GM19455 (cell line): ENCODE measurements around the gene RTN4IP1.
"Not testable (repeated sequence)": the region's sequence is repeated elsewhere in the genome, so short reads cannot be mapped to it uniquely, and the experiment has no call there.

ENCODE experiments used
- ATAC-seq: cut with Tn5 transposase; IDR thresholded peaks from one replicate; pipeline ENCODE4 v1.9.1; 2021; ENCODE audit not compliant: unreplicated experiment

RTN4IP1 gene

DNA sequence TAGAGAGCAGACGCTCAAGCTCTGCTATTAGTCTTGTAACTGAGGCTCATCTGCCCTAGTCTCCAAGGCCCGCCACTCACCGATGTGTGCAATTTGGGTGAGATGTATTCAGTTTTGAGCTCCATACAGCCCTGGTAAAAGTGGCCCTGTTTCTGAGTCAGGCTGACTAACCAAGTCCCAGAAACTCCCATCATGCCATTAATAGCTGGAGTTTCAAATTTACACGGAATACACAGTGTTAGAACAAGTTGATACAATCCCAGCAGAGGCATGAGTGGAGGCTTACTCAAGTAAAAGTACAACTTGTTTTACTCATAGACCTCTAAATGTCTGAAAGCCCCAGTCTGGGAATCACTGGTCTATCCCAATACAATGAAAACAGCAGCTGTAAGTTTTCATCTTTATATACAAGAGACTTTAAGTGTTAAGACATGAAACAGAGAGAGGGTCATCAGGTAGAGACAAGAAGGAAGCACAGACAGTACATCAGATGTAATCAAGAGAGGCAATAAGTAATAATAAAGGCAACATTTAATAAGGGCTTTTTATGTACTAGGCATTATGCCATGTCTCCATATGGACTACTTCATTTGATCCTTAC lies 42.4 kb downstream of the RTN4IP1 start:
- ATAC-seq: no peak

DNA sequence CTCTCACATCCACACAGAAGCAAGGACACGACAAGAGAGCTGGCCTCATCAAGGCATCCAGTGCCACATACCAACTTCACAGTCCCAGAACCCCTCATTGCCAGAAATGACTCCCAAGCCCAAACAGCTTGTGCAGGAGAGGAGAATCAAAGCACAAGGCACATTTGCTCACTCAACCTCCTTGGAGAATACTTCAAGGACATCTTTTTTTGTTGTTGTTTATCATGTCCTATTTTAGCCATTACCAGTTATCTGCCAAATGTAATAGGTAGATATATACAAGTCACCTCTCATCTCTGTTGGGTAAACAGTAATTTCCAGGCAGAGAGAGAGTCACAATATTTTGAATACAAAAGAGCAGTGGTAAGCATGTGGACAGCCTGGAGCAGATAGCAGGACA lies 47.8 kb downstream of the RTN4IP1 start:
- no peak for ATAC-seq

DNA sequence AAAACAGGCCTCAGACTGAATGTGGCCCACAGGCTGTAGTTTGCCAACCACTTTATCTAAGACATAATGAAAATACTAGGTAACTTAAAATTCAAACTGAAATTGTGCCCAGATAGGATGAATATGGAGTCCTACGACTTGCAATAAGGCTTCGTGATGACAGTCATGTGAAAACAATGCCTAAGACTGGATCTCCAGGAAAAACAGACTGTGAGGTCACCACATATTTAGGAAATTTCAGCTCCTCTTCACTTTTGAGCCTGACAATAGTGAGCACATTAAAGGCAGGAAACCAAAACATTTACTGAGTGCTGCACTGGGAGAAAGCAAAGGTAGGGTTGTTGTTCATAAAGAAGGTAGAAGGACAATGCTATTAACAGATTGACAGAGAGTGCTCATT lies 50.0 kb downstream of the RTN4IP1 start:
- ATAC-seq: no peak

DNA sequence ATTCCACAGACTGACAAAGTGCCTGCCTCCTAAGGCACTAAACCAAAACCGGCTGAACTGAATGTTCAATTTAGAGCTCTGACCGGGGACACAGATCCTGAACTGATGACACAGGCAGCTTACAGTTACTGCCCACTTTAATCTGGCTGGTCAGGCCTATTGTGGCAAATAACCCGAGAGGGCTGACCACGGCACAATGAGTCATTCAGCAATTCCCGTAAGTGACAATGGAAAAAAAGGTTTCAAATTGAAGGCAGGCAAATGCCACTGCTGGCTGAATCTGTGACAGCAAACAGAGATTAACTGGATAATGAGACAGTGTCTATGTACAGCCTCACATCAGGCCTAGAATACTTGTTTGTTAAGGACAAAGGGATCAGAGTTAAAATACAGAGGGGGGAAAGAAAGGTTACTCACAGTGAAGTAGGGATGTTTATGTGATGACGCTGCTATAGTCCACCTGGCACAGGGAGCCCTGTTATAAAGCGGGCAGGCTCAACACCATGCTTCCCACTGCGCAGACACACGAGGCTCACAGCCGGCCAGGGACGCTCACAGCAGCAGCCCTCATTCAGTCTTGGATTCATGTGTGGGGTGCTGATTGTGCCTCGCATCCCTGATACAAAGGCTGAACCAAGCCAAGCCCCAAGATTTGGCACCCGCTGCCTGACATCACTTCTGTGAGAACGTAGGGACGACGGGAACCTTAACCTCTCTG lies 54.4 kb downstream of the RTN4IP1 start:
- no peak for ATAC-seq

DNA sequence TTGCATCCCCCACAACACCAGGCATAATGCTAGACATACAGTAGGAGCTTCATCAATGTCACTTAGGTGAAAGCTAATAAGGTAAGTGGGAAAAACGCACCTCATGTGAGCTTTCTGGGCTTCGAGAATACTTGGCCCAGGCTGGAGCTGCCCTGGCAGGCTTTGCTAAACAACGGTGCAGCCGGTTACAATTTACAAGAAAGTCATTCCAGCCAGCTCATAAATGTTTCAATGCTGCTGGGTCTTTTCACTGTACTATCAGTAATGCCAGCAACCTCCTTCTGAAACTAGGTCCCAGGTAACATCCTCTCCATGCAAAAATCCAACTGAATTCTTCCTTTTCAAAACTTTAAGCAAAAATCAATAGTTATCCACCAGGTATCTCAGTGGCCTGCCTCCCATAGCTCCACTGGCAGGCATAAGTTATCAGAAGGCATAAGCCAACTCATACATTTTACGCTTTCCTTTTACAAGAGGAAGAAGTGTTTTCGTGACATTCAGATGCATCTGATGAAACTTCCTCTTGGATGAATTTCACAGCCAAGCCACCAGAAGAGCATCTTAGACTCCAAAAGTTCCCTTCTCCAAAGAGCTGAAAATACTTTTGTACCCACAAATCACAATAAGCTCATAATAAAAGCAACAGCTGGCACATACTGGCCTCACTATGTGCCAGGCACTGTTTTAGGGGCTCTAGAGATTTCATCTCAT lies 56.3 kb downstream of the RTN4IP1 start:
- ATAC-seq: no peak

DNA sequence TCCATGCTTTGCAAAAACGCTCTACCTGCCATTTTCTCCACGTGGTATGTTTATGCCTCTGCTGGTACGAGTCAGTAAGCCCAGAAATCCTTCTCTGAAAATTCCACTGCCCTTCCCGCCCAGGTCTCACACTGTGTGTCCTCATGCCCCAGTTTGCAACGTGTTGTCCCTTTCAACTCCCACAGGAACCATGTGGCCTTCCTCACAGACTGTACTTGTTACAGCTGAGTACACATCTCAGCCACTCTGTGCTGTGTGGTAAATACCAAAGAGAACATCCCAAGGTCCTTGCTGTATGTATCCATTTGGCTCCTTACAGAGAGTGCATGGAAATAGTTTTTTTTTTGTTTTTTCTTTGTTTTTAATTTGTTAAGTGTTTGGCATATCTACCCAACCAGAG lies 56.9 kb downstream of the RTN4IP1 start:
- ATAC-seq: no peak

DNA sequence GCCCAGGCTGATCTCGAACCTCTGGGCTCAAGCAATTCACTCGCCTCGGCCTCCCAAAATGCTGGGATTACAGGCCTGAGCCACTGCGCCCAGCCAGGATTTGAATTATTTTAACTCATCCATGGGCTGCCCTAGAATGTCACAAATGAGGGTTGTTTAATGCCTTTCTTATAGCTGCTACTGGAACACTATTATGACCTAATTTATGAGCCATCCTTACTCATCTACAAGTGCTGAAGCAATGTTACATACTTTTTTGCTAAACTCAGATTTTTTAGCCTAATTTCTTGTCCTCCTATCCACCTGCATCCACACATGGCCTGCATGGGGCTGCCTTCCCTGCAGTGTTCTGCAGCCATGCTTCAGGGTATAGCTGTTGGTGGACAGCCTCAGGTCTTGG lies 59.9 kb downstream of the RTN4IP1 start:
- ATAC-seq: no peak

DNA sequence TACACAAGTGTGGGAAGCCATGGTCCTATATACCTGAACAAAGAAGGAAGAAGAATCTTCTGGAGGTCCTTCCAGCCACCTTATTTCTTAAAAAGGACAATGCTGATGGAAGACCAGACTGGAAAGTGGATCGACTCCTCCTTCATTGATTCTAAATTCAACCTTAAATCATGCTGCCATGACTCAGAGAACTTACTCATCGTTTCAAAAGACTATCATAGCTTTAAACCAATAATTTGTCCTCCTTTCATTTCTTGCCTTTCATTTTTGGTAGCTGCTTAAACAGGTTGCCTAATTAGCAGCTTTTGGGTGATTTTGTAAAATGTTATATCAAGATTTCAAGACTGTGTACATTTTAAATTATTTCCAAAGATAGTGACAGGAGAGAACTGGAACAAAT lies 60.8 kb downstream of the RTN4IP1 start:
- no peak for ATAC-seq

DNA sequence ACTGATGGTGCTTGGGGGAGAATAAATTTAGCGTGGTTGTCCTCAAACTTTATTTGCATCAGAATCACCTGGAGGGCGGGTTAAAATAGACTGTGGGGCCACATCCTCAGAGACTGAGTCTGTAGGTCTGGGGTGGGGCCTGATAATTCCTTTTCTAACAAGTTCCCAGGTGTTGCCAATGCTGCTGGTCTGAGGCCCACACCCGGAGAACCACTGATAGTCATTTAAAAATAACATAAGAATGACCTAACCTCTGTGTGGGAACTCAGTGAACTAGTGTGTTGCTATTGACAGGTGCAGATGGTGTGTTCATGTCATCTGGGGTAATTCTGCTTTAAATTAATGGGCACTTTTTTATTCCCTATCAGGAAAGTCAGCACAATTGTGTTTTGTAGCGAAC lies 64.8 kb downstream of the RTN4IP1 start:
- no peak for ATAC-seq

DNA sequence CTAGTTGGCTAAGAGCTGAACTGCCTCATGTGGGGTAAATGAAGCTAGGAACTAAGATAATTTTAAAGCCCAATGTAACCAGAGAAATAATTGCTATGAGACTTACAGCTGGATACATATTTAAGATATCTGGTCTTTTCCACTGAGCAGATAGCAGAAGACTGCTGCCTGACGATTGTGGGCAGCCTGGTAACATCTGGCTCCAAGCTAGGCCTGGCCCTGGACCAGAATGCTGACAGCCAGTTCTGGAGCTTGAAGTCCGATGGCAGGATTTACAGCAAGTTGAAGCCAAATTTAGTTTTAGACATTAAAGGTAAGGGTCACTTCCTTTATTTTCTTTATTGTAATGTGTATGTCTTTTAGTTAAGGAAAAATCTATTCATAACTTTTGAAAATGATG lies 65.7 kb downstream of the RTN4IP1 start:
- ATAC-seq: no peak

DNA sequence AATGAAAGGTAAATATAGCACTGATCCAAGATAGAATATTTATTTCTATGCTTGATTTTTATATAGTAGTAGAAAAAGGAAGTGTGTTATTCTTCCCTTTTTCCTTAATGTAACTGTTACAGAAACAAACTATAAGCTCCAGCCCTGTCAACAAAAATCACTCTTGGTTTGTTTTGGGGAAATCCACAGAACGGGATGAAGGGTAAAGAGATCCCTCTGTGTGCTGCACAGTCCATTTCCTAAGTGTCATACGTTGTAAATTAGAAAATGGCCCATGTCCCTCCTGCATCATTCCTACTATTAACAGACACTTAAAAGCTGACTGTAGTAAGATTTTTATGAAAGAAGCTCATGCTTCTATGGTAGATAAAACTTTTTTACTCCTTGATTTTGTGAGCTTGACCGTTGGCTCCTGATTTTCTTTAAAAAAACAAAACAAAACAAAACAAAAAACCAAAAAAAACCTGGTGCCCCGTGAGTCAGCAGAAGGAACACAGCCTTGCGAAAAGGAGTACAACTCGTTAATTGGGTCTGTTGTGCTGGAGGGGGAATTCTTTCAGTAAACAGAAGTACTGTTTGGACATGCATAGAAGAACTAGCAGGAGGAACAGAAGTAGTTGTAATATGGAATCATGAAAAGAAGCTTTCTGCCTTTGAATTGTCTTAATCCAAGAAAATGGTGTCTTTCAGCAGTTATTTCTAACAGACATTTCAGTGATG lies 67.5 kb downstream of the RTN4IP1 start:
- no peak for ATAC-seq

DNA sequence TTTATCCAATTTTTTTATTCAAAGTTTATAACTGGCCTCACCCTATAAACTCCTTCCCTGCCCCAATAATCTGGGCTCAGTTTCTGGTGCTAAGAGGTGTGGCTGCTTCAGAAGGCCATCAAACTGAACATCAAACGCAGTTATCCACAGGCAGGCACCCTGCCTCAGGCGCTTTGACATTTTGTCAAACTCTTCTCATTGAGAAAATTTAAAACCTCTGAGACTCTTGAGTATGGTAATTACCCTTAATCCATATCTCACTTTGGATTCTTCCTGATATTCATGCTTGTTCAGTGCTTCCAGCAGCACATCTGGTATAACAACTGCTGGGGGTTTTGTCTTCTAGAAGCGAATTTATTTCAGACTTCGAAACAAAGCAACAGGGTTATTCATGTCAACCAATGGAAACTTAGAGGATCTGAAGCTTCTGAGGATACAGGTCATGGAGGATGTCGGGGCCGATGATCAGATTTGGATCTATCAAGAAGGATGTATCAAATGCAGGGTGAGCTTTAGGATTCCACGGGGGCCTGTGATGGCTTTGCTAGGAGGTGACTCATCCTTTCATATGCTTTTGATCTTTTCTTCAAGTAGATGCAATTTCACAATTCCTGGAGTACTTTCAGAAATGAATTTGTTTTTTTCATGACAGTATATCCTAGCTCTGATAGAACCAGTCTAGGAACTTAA lies 68.2 kb downstream of the RTN4IP1 start:
- ATAC-seq: no peak

DNA sequence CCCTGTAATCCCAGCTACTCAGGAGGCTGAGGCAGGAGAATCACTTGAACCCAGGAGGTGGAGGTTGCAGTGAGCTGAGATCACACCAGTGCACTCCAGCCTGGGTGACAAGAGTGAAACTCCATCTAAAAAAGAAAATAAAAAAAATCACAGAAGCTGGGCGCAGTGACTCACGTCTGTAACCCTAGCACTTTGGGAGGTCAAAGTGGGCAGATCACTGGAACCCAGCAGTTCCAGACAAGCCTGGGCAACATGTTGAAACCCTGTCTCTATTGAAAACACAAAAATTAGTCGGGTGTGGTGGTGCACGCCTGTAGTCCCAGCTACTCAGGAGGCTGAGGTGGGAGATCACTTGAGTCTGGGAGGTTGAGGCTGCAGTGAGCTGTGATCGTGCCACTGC lies 69.6 kb downstream of the RTN4IP1 start:
- ATAC-seq: not testable (repeated sequence)

DNA sequence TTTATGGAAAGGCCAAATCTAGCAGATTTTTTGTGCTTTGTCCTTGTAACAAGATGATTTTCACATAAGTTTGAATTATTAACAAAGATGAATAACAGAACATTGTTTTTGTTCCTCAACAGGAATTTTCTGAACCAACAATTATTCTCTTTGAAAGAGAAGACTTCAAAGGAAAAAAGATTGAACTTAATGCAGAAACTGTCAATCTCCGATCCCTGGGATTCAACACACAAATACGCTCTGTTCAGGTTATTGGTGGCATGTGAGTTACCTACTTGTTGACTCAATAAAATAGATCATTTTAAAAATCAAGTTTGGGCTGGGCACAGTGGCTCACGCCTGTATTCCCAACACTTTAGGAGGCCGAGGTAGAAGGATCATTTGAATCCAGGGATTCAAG lies 70.9 kb downstream of the RTN4IP1 start:
- ATAC-seq: no peak

DNA sequence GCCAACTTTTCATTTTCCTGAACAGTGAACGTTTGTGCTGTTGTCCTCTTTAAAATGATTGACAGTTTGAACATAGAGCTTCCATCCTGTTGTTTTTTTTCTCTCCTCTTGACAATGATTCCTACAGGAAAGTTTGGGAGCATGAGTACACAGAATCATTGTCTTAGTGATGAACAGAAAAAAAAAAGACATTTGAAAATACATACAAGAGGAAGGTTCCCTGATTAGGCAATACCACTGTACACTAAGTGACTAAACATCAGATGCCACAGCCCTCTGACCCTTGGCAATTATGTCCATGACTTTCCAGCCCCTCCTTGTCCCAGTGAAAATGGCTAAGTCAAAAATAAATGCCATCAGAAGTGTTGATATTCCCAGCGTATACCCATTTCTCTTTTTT lies 71.5 kb downstream of the RTN4IP1 start:
- ATAC-seq: no peak

DNA sequence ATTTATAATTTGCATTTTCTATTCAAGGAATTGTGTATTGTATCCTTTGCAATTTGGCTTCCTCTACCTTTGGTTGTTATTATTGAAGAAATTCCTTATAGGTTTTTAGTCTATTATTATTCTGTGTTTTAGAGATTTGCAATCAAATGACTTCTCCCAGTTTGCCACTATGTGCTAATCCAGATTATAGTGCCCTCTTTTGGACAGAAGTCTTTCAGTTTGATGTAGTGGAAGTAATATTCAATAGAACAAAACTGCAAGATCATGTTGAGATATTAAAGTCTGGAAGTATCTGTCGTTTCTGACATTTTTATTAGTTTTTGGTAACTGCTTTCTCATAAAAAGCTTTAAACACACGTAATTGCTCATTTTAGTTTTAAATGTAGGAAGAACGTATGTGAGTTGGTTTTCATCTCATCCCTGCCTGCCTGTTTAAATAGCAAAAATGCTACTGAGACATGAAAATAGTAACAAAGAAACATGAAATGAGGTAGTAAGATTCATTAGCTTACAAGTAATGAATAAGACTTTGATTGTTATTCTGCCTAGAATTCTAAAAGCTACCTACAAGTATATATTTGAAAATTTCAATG lies 72.8 kb downstream of the RTN4IP1 start:
- no peak for ATAC-seq

DNA sequence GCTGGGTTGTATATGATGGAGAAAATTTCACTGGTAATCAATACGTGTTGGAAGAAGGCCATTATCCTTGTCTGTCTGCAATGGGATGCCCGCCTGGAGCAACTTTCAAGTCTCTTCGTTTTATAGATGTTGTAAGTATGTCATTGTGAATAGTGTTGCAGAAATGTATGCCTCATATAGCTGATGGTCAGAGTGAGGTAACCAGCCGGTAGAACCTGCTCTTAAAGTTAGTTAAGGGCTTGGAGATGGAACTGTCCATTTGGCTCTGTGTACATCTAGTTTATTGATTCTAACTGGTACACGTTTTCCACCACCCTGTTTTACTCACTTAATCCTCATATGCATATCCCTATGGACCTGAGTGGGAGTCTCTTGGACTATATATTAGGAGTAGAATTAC lies 73.5 kb downstream of the RTN4IP1 start:
- ATAC-seq: no peak

DNA sequence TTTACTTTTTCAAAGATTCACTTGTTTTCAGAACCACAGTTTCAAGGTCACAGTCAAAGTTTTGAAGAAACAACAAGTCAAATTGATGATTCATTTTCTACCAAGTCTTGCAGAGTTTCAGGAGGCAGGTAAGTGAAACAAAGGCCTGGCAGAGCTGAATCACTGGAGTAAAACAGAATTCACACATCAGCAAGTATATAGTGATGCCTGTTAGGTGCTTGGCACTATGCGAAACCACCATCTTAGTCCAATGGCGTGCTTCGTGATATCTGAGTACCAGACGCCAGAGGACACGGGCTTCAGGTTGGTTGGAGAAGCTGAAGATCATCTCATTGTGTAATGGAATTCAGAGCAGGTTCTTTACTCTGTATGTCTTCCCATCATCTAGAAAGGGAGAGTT lies 75.9 kb downstream of the RTN4IP1 start:
- no peak for ATAC-seq

DNA sequence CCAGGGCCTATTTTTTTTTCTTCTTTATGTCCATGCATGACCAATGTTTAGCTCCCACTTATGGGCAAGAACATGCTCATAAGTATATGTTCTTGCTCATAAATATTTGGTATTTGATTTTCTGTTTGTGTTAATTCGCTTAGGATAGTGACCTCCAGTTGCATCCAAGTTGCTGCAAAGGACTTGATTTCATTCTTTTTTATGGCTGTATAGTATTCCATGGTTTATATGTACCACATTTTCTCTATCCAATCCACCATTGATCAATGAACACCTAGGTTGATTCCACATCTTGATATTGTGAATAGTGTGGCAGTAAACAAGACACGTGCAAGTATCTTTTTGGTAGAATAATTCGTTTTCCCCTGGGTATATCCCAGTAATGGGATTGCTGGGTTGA lies 78.1 kb downstream of the RTN4IP1 start:
- ATAC-seq: no peak

DNA sequence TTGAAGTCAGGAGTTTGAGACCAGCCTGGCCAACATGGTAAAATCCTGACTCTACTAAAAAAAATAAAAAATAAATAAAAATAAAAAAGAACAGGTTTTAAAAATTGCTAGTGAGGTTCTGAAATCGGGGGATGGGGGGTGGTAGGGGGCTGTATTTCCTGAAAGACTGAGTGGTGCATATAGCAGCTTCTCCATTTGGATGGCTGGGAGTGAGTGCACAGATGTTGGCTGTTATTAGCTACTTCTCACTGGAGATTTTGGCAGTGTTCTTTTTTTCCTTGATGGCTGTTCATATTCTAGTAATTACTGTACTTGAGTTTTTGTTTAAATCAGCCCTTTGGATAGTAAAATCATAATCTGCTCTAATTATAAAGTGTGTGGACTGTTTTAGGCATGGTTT lies 79.8 kb downstream of the RTN4IP1 start:
- ATAC-seq: no peak

DNA sequence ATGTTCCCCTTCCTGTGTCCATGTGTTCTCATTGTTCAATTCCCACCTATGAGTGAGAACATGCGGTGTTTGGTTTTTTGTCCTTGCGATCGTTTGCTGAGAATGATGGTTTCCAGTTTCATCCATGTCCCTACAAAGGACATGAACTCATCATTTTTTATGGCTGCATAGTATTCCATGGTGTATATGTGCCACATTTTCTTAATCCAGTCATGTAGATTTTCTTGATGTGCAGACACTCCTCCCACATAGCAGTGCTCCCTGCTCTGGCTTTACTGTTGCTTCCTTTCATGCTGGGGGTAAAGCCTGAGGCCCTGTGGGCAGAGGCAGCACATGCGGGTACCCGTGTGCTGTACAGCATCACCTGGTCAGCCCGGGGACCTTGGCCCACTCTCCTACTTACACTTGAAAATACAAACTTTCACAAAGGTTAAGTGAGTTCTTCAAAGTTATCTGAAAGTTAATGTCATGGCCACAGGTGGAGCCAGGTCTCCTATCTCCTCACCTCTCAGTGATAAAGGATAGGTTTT lies 80.3 kb downstream of the RTN4IP1 start:
- ATAC-seq: not testable (repeated sequence)
